Measurements from ENCODE around the gene OTOG.

The OTOG gene

GRCh38 chr11:17578958-17579357 is 31.9 kb downstream of the OTOG start:
- TF ChIP-seq GABPA (IDR thresholded peaks at IDR 0.05; ENCODE audit: low read depth), result no peak
- TF ChIP-seq, protein P1, sequence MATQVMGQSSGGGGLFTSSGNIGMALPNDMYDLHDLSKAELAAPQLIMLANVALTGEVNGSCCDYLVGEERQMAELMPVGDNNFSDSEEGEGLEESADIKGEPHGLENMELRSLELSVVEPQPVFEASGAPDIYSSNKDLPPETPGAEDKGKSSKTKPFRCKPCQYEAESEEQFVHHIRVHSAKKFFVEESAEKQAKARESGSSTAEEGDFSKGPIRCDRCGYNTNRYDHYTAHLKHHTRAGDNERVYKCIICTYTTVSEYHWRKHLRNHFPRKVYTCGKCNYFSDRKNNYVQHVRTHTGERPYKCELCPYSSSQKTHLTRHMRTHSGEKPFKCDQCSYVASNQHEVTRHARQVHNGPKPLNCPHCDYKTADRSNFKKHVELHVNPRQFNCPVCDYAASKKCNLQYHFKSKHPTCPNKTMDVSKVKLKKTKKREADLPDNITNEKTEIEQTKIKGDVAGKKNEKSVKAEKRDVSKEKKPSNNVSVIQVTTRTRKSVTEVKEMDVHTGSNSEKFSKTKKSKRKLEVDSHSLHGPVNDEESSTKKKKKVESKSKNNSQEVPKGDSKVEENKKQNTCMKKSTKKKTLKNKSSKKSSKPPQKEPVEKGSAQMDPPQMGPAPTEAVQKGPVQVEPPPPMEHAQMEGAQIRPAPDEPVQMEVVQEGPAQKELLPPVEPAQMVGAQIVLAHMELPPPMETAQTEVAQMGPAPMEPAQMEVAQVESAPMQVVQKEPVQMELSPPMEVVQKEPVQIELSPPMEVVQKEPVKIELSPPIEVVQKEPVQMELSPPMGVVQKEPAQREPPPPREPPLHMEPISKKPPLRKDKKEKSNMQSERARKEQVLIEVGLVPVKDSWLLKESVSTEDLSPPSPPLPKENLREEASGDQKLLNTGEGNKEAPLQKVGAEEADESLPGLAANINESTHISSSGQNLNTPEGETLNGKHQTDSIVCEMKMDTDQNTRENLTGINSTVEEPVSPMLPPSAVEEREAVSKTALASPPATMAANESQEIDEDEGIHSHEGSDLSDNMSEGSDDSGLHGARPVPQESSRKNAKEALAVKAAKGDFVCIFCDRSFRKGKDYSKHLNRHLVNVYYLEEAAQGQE (IDR thresholded peaks at IDR 0.05; ENCODE audit: insufficient replicate concordance, low read depth), result no peak
- TF ChIP-seq POLR2AphosphoS5 (IDR thresholded peaks at IDR 0.05; ENCODE audit: low read depth), result no peak
- TF ChIP-seq CTCF (IDR thresholded peaks at IDR 0.05; ENCODE audit: insufficient read depth, low read length), result no peak
- no peak for TF ChIP-seq SPI1 (IDR thresholded peaks at IDR 0.05; ENCODE audit: borderline replicate concordance, low read depth)
- Histone ChIP-seq H3K27ac (replicated peaks) (no peak overlapping the region), H3K27me3 (ENCODE audit: insufficient read depth, poor library complexity, severe bottlenecking) (no peaks in the 10 kb centered on the region), H3K4me3 (replicated peaks; ENCODE audit: insufficient read depth, low read length) (no peak overlapping the region)
- no peak for DNase-seq (ENCODE audit: low read depth in 1 of 2, low spot score in 1 of 2)

DNA sequence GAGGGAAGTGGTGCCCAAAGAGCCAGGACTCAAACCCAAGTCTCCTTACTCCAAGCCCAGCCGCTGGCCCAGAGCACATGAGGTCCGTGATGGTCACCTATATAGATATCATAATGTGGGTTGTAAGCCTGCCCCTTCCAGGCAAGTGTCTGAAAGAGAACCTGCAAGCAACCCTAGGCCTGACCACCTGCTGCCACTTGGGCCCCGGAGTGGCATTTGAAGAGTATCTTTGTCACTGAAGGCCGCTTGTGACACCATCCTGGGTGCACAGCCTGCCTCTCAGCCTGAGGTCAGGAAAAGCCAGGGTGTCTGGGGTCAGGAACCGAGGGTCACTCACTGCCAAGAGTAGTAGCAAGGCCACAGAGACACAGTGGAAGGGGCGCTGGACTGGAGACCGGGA is 32.4 kb downstream of the OTOG start:
- Histone ChIP-seq H3K27ac (replicated peaks) (no peak overlapping the region), H3K27me3 (ENCODE audit: insufficient read depth, poor library complexity, severe bottlenecking) (no peaks in the 10 kb centered on the region), H3K4me3 (replicated peaks; ENCODE audit: insufficient read depth, low read length) (no peak overlapping the region)
- DNase-seq (ENCODE audit: low read depth in 1 of 2, low spot score in 1 of 2), result no peak
- TF ChIP-seq POLR2AphosphoS5 (IDR thresholded peaks at IDR 0.05; ENCODE audit: low read depth) (no peak), SPI1 (IDR thresholded peaks at IDR 0.05; ENCODE audit: borderline replicate concordance, low read depth) (no peak), CTCF (IDR thresholded peaks at IDR 0.05; ENCODE audit: insufficient read depth, low read length) (no peak), GABPA (IDR thresholded peaks at IDR 0.05; ENCODE audit: low read depth) (no peak)
- TF ChIP-seq, protein P1 (IDR thresholded peaks at IDR 0.05; ENCODE audit: insufficient replicate concordance, low read depth), result no peak

GRCh38 chr11:17580271-17580670 is 33.2 kb downstream of the OTOG start:
- DNase-seq (ENCODE audit: low read depth in 1 of 2, low spot score in 1 of 2), result no peak
- Histone ChIP-seq H3K27ac (replicated peaks) (no peak overlapping the region), H3K27me3 (ENCODE audit: insufficient read depth, poor library complexity, severe bottlenecking) (no peaks in the 10 kb centered on the region), H3K4me3 (replicated peaks; ENCODE audit: insufficient read depth, low read length) (no peak overlapping the region)
- TF ChIP-seq POLR2AphosphoS5 (IDR thresholded peaks at IDR 0.05; ENCODE audit: low read depth) (no peak), SPI1 (IDR thresholded peaks at IDR 0.05; ENCODE audit: borderline replicate concordance, low read depth) (no peak), GABPA (IDR thresholded peaks at IDR 0.05; ENCODE audit: low read depth) (no peak), CTCF (IDR thresholded peaks at IDR 0.05; ENCODE audit: insufficient read depth, low read length) (no peak)
- TF ChIP-seq, protein P1 (IDR thresholded peaks at IDR 0.05; ENCODE audit: insufficient replicate concordance, low read depth), result no peak

Measured in HL-60 (cell line).